HCT116 (cell line): ENCODE results near the gene UBL5. TPM values are rescaled to one million over a fixed set of nuclear protein-coding genes. Genes with fewer than 3 reads are reported as not detected.

ENCODE experiments used
- ATAC-seq: fragments of 200-7000 bp; cut with Tn5 transposase; 2 replicates; pipeline ENCODE4 v1.9.1; 2020; ENCODE audit warnings: mild to moderate bottlenecking, moderate library complexity
- BruUV-seq: library from RNA; stranded (reverse); fragments of 400-500 nt; replicated peaks from 2 replicates; lab custom pipeline; 2021; lab: Mats Ljungman, UMichigan
- CTCF ChIA-PET: fragments of 300-600 bp; sonication (Branson Sonifier 250); formaldehyde crosslinking; loops from one replicate; lab custom pipeline; 2021; ENCODE audit warnings: antibody characterized with exemption; lab: Charles Lee
- POLR2A ChIA-PET: fragments of 300-600, 350-600 bp; sonication (Branson Sonifier 250); formaldehyde crosslinking; loops from one replicate; lab custom pipeline; 2021; ENCODE audit warnings: antibody characterized with exemption; lab: Charles Lee
- RAD21 ChIA-PET, 2 experiments: fragments of 300-600 bp; sonication (Branson Sonifier 250); formaldehyde crosslinking; loops; one replicate each; lab custom pipeline; 2023; ENCODE audit warnings: low total read pairs in 2 of 2; ENCODE audit not compliant: uncharacterized antibody in 2 of 2, unreplicated experiment in 2 of 2, low non-redundant PET in 1 of 2; lab: Charles Lee
- DNase-seq: peaks from one replicate; pipeline ENCODE4 v3.0.0-alpha.2; 2010; ENCODE audit warnings: low read depth, low spot score
- H2AFZ ChIP-seq: fragments of 200-600 bp; shearing (Covaris generic), sonication (generic); 2 replicates; pipeline ENCODE4 v1.6.1; 2017; ENCODE audit warnings: low read depth, mixed run types, mixed read lengths, antibody characterized with exemption, low read length; ENCODE audit not compliant: poor library complexity, severe bottlenecking
- H3K27ac ChIP-seq: 2 replicates; pipeline ENCODE4 v1.5.1; 2012; ENCODE audit warnings: low read depth, low read length
- H3K27me3 ChIP-seq: fragments of 200-600 bp; sonication (generic); 2 replicates; pipeline ENCODE4 v1.6.1; 2016; ENCODE audit warnings: mixed run types, low read length, mixed read lengths; ENCODE audit not compliant: insufficient read depth
- H3K36me3 ChIP-seq, 2 experiments: fragments of 200-500 bp in 1 of 2; fragments of 200-600 bp in 1 of 2; sonication (Bioruptor generic) in 1 of 2; sonication (generic) in 1 of 2; 2 replicates each; pipeline versions ENCODE4 v1.5.1 to v1.6.1; 2014 to 2016; ENCODE audit warnings: low read length in 2 of 2, inconsistent platforms in 1 of 2, mixed read lengths in 1 of 2, mixed run types in 1 of 2; ENCODE audit not compliant: insufficient read depth in 2 of 2, control insufficient read depth in 1 of 2
- H3K4me1 ChIP-seq, 2 experiments: fragments of 200-600 bp in 1 of 2; sonication (generic) in 1 of 2; 2 replicates each; pipeline versions ENCODE4 v1.5.1 to v1.6.1; 2012 to 2017; ENCODE audit warnings: low read length in 2 of 2, inconsistent platforms in 1 of 2, mild to moderate bottlenecking in 1 of 2, mixed read lengths in 1 of 2, mixed run types in 1 of 2, moderate library complexity in 1 of 2; ENCODE audit not compliant: insufficient read depth in 2 of 2, control insufficient read depth in 1 of 2
- H3K4me2 ChIP-seq: fragments of 200-600 bp; sonication (generic); 2 replicates; pipeline ENCODE4 v1.6.1; 2017; ENCODE audit warnings: mixed run types, low read length, mixed read lengths
- H3K4me3 ChIP-seq, 2 experiments: fragments of 200-600 bp in 1 of 2; sonication (generic) in 1 of 2; replicated peaks in 1 of 2; 2 replicates each; pipeline ENCODE4 v1.5.1; 2011 to 2016; ENCODE audit warnings: low read length in 2 of 2, control low read depth in 1 of 2, low read depth in 1 of 2, mild to moderate bottlenecking in 1 of 2, mixed read lengths in 1 of 2, mixed run types in 1 of 2
- H3K79me2 ChIP-seq: fragments of 200-600 bp; sonication (generic); 2 replicates; pipeline ENCODE4 v1.6.1; 2017; ENCODE audit warnings: mild to moderate bottlenecking, mixed run types, low read length, moderate library complexity, mixed read lengths; ENCODE audit not compliant: insufficient read depth
- H3K9ac ChIP-seq: fragments of 200-600 bp; sonication (generic); 2 replicates; pipeline ENCODE4 v1.6.1; 2016; ENCODE audit warnings: low read length, mixed read lengths
- H3K9me2 ChIP-seq: fragments of 200-600 bp; sonication (generic), shearing (Covaris generic); 2 replicates; pipeline ENCODE4 v1.6.1; 2017; ENCODE audit warnings: mixed run types, mild to moderate bottlenecking, moderate library complexity; ENCODE audit not compliant: insufficient read depth
- H3K9me3 ChIP-seq, 2 experiments: fragments of 200-500 bp in 1 of 2; fragments of 200-600 bp in 1 of 2; sonication (Bioruptor generic) in 1 of 2; sonication (generic) in 1 of 2; 2 replicates each; pipeline ENCODE4 v1.6.1; 2014 to 2017; ENCODE audit warnings: low read length in 2 of 2, mixed read lengths in 2 of 2, inconsistent platforms in 1 of 2, low read depth in 1 of 2, mild to moderate bottlenecking in 1 of 2, mixed run types in 1 of 2, moderate library complexity in 1 of 2; ENCODE audit not compliant: control insufficient read depth in 1 of 2, insufficient read depth in 1 of 2
- H4K20me1 ChIP-seq: fragments of 200-600 bp; sonication (generic), shearing (Covaris generic); 2 replicates; pipeline ENCODE4 v1.6.1; 2017; ENCODE audit warnings: mixed run types, mild to moderate bottlenecking, moderate library complexity; ENCODE audit not compliant: insufficient read depth
- EGR1 ChIP-seq: IDR thresholded peaks from 2 replicates; pipeline ENCODE4 v1.6.1; 2012; ENCODE audit warnings: low read depth
- EZH2phosphoT487 ChIP-seq: fragments of 200-600 bp; IDR thresholded peaks from 2 replicates; pipeline ENCODE4 v1.6.1; 2018; ENCODE audit warnings: antibody characterized with exemption, borderline replicate concordance
- FOSL1 ChIP-seq: IDR thresholded peaks from 2 replicates; pipeline ENCODE4 v1.6.1; 2012; ENCODE audit warnings: low read depth
- SRF ChIP-seq: IDR thresholded peaks from 2 replicates; pipeline ENCODE4 v1.6.1; 2012; ENCODE audit warnings: low read depth
- YY1 ChIP-seq: IDR thresholded peaks from 2 replicates; pipeline ENCODE4 v1.6.1; 2011; ENCODE audit warnings: low read length, low read depth, moderate library complexity, mild to moderate bottlenecking; ENCODE audit not compliant: insufficient replicate concordance; ENCODE audit errors: extremely low read depth
- ZFX ChIP-seq: fragments of 450-650 bp; IDR thresholded peaks from 2 replicates; pipeline ENCODE4 v1.6.1; 2017
- intact Hi-C: fragments of 100-400 bp; cut with micrococcal nuclease; formaldehyde crosslinking; loops from 2 replicates; pipeline ENCODE4 v1.10.0; 2022
- total RNA-seq: library from RNA; stranded (reverse); gene quantifications from one replicate; pipeline ENCODE4 v1.2.1, GENCODE V29; 2021; ENCODE audit not compliant: unreplicated experiment
- TF ChIP-seq, protein P1 (sequence below): IDR thresholded peaks from 2 replicates; pipeline ENCODE4 v1.6.1; 2012
- TF ChIP-seq, protein P2 (sequence below): IDR thresholded peaks from 2 replicates; pipeline ENCODE4 v1.6.1; 2012
- TF ChIP-seq, protein P3 (sequence below), 3 experiments: fragments of 200-600 bp in 1 of 3; sonication (generic) in 1 of 3; IDR thresholded peaks in 2 of 3; conservative IDR thresholded peaks in 1 of 3; 2 replicates each; pipeline ENCODE4 v1.5.1; 2012 to 2017; ENCODE audit warnings: low read depth in 2 of 3, low read length in 2 of 3, antibody characterized with exemption in 1 of 3, borderline replicate concordance in 1 of 3, control low read depth in 1 of 3, mild to moderate bottlenecking in 1 of 3, mixed read lengths in 1 of 3, mixed run types in 1 of 3, moderate library complexity in 1 of 3; ENCODE audit not compliant: insufficient read depth in 1 of 3

The UBL5 gene
- total RNA-seq, 1 experiment from 2014 or later: 335 TPM

DNA sequence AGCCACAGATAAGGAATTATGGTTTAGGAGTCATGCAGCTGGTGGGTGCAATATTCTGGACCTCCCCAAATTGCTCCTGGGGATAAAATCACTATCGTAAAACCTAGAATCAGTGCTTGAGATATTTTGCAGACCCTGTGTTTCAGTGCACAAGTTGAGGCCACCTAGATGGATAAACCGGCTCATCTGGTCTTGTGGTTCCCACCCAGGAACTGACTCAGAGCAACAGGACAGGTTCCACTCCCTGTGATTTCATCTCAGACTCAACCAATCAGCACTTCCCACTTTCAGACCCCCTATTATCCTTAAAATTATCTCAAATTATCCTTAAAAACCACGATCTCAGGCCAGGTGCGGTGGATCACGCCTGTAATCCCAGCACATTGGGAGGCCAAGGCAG is 29.8 kb upstream of the UBL5 start:
- RAD21 ChIA-PET: interaction anchor here in 1 of 2 experiments (0.6 kb wide), 1 partner anchor 173 kb away, joined by 3 read pairs; no protein-coding TSS in a partner anchor
- Histone ChIP-seq H3K27ac (no peak overlapping the region), H3K4me1 (no peaks in the 10 kb centered on the region), H3K9ac (no peak overlapping the region), H3K79me2 (no peaks in the 10 kb centered on the region), H3K4me2 (no peak overlapping the region), H3K27me3 (no peaks in the 10 kb centered on the region), H3K9me2 (no peaks in the 10 kb centered on the region), H3K36me3 (no peaks in the 10 kb centered on the region), H3K4me3 (no peak overlapping the region), H3K9me3 (peaks cover 0 to 4% of the 10 kb centered on the region in 2 experiments; a peak in 2 of 4 replicates), H2AFZ (no peak overlapping the region), H4K20me1 (no peaks in the 10 kb centered on the region)
- ATAC-seq (no peak), DNase-seq (no peak)
- TF ChIP-seq YY1: no peak
- no peak for TF ChIP-seq EZH2phosphoT487
- TF ChIP-seq, protein P1, sequence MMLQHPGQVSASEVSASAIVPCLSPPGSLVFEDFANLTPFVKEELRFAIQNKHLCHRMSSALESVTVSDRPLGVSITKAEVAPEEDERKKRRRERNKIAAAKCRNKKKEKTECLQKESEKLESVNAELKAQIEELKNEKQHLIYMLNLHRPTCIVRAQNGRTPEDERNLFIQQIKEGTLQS: no peak
- no peak for TF ChIP-seq SRF
- no peak for TF ChIP-seq FOSL1
- TF ChIP-seq, protein P2, sequence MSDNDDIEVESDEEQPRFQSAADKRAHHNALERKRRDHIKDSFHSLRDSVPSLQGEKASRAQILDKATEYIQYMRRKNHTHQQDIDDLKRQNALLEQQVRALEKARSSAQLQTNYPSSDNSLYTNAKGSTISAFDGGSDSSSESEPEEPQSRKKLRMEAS: no peak
- TF ChIP-seq, protein P3, sequence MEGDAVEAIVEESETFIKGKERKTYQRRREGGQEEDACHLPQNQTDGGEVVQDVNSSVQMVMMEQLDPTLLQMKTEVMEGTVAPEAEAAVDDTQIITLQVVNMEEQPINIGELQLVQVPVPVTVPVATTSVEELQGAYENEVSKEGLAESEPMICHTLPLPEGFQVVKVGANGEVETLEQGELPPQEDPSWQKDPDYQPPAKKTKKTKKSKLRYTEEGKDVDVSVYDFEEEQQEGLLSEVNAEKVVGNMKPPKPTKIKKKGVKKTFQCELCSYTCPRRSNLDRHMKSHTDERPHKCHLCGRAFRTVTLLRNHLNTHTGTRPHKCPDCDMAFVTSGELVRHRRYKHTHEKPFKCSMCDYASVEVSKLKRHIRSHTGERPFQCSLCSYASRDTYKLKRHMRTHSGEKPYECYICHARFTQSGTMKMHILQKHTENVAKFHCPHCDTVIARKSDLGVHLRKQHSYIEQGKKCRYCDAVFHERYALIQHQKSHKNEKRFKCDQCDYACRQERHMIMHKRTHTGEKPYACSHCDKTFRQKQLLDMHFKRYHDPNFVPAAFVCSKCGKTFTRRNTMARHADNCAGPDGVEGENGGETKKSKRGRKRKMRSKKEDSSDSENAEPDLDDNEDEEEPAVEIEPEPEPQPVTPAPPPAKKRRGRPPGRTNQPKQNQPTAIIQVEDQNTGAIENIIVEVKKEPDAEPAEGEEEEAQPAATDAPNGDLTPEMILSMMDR (IDR thresholded peaks at IDR 0.05 in 2 of 3, conservative IDR thresholded peaks at IDR 0.05 in 1 of 3; ENCODE audit: borderline replicate concordance in 1 of 3, insufficient read depth in 1 of 3, low read depth in 2 of 3, low read length in 2 of 3): no peak
- no peak for TF ChIP-seq ZFX
- no peak for TF ChIP-seq EGR1
- CTCF ChIA-PET: interaction anchor here (2.4 kb wide), 1 partner anchor 172 kb away, joined by 15 read pairs; no protein-coding TSS in a partner anchor
- POLR2A ChIA-PET: no interaction called here
- BruUV-seq: no TSS peak
- intact Hi-C loops: loop anchor here (5.0 to 10.0 kb wide), 3 partner anchors 363 to 661 kb away; partner anchors contain the start of gene ZNF266
